Inflammatory macrophage treated with lipopolysaccharide for 4 hours (primary cell): ENCODE measurements around the gene TSPOAP1.

Experiments used
- DNase-seq: peaks from one replicate; pipeline ENCODE4 v3.0.0-alpha.2; 2020

TSPOAP1 gene

GRCh38 chr17:58329035-58329809 is 627 bp upstream of the TSPOAP1 start:
- DNase-seq: peak; percentile 93

- DNase-seq: no peak
Measured at GRCh38 chr17:58327363-58328194, 1.0 kb downstream of the TSPOAP1 start.

DNA sequence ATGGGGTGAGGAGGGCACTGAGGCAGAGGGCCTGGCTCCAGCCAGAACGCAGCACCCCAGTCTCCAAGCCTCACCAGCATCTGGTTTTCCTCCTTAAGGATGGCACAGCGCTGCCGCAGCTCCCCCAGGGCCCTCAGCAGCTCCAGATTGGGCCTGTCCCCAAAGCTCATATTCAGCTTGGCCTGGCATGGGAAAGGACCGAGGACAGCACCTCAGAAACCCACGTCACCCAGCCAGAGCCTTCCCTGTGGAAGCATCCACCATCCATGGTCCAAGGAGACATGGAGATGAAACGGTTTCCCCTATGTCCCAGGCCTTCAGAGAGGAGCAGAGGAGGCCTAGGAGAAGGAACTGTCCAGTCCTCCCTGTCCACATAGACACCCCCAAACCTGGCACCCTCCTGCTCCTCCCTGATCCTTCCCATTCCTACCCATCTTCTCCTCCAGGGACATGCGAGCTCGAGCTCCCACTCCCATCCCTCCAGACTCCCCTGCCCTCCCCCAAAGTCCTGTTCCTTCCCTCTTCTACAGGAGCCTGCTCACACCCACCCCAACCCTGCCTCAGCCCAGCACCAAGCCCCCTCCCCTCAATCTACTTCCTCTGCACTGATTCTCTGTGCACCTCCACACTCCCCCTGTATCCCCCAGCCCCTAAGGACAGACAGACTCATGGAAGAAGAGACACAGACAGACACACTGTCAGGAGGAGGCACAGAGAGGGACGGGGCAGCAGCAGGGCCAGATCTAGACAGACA is 1.8 kb downstream of the TSPOAP1 start:
- no peak for DNase-seq

- DNase-seq: no peak
Measured at GRCh38 chr17:58325976-58326468, 2.6 kb downstream of the TSPOAP1 start.

DNA sequence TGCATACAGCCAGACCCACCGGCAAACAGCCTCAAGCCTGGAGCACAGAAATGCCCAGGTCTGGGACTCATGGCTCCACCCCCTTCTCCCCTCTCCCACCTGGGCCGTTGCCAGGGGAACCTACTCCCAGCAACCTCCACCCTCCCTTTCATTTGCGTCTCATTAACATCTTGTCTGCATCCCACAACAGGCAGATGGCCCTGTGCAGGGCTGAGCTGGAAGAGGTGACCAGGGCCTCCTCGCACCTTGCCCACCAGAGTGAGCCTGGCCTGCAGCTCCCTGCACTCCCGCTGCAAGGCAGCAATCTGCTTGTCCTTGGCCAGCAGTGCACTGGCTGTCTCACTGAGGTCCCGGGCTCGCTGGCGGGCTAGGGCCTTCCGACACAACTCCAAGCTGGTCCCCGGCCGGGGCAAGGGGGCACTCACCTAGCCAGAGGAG is 3.3 kb downstream of the TSPOAP1 start:
- no peak for DNase-seq

DNA sequence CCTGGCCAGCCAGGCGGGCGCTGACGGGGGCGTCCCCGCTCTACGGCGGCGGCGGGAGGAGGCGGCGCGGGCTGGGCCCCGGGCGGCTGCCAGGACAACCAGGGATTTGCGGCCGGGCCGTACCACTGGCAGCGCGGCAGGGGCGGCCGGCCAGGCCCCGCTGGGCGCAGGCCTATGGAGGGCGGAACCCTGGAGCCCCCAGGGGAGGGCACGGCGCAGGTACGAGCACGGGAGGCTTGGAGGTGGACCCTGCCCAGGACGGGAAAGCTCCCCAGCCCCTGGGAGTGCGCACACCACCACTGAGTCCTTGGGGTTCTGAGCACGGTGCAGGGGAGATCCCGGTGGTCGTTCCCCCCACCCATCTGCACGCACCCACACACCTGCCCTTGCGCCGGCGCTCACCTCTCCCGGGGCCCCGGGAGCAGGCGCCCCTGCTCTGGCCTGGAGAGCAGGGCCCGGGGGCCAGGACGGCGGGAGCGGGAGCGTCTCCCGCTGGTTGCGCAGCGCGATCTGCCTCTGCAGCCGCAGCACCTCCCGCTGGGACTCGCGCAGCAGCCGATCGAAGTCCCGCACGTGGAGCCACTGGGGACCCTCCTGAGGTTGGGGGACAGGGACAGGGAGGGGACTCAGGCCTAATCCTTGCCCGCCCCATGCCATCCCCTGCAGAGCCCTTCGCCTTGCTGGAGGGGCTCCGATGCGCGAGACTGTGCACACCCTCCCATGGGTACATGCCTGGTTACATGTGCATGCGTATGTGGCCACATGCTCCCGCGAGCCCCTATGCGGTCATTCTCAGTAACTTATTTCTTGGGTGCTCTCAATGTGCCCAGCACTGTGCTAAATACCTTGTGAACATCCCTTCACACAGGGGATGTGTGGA is 3.9 kb downstream of the TSPOAP1 start:
- no peak for DNase-seq

- no peak for DNase-seq
Measured at GRCh38 chr17:58324056-58324408, 4.6 kb downstream of the TSPOAP1 start.

DNA sequence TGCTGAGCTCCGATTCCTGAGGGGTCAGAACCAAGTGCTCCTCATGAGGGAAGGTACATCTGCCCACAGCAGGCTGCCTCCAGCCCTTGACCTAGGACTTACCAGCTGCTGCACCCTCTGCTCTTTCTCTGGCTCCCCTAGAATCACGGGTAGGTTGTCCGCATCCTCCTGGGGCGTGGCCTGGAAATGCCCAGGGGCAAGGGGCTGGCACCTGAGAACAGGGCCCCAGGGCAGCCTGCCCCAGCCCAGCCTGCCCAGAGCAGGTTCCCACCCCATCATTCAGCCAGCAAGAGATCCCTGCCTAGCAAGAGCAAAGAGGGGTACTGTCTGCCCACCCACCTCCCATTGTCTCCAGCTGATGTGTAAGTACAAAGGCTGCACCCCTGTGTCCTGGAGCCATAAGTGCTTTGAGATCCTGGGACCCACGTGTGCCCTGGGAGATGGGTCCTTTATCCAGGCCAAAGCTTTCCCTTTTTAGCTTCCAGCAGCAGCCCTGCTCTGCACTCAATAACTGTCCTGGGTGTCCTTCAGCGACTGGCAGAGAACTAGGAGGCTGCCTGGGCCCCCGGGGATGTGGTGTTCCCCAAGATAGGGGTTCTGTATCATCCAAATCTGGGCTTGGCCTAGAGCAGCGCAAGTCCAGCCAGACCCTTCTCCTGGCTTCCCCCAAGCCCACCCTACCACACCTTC is 5.1 kb downstream of the TSPOAP1 start:
- no peak for DNase-seq

DNA sequence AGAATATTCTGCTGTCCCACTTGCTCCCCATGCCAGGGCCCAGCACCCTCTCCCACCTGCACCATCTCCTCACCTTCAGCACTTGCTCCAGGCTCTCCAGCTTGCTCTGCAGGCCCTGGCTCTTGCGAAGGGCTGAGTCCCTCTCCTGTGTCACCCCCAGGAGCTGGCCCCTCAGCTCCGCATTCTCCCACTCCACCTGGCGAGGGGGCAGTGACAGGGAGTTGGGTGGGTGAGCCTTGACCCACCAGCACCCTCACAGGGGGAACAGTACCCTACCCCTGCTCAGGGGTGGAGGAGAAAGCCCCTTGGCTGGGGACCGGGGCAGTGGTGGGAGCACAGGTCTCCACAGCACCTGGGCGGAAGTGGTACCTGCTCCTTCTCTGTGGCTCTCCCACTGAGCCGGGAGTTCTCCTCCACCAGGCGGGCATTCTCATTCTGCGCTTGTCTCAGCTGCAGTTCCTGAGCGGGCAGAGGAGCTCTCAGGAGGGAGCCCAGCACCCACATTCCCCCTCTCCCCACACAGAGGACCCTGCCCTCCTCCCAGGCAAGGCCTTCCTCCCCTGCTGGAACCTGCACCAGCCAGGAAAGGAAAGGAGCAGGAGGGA is 5.9 kb downstream of the TSPOAP1 start:
- DNase-seq: no peak

DNA sequence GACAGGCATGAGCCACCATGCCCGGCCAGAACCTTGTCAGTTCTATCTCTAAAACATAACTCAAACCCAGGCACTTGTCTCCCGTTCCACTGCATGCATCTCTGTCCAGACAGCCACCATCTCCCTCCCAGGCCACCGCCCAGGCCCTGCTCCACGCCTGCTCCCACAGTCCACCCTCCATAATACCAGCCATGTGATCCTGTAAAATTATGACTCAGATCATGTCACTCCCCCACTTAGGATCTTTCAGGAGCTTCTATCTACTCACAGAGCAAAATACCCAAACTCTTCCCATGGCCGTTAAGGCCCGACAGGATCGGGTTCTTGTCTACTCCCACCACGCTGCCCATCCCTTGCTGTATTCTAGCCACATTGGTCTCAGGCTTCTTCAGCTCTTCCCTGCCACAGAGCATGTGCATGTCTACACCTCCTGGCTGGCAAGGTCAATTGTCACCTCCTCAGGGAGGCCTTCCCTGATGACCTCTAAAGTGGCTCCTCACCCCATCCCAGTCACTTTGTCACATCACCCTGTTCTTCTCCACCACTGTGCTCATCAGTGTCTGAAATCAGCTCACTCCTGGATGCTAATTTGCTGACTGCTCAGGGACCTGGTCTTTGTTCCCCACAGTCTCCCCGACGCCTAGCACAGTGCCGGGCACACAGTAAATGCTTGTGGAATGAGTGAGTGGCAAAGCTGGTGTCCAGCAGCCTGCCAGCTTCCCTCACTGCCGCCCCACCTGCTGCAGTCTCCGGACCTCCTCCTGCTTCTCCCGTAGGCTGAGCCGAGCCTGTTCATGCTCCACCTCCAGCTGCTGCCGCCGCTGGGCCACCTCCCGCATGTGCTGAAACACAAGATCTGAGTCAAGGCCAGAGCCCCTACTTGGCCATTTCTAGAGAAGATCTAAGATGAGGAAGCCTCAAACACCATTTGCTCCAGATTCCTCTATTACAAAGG is 6.7 kb downstream of the TSPOAP1 start:
- DNase-seq: no peak

DNA sequence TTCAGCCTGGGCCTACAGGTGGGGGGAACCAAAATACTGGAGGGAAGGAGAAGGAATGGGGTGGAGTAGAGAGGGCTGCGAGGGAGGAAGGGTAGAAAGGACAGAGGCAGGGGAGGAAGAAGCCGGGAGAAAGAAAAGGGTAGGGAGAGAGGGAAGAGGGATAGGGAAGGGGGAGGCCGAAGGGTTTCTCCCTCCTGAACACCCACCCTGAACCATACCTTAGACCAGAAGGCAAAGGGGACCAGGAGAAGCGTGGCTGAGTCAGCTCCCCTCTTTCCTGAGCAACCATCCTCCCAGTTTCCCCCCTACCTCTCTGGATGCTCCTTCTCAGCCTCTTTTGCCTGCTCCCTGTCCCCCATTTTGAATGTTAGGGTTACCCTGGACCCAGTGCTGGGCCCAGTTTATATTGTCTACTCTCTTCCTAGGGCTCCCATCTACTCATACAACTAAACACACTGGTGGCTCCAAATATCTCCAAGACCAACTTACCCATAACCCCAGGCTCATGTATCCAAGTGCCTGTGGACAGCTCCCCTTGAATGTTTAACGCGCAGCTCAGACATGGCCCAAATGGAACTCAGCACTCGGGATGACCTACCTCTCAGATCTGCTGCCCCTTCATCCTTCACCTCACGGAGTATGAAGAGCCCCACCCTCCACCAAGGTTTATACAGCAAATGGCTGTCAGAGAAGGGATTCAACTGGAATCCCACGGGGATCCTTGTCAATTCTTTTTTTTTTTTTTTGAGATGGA is 7.8 kb downstream of the TSPOAP1 start:
- DNase-seq: no peak

GRCh38 chr17:58320163-58320558 is 8.4 kb downstream of the TSPOAP1 start:
- DNase-seq: no peak

- DNase-seq: no peak
Measured at GRCh38 chr17:58319173-58320162, 9.1 kb downstream of the TSPOAP1 start.

GRCh38 chr17:58318627-58319172 is 9.9 kb downstream of the TSPOAP1 start:
- no peak for DNase-seq

DNA sequence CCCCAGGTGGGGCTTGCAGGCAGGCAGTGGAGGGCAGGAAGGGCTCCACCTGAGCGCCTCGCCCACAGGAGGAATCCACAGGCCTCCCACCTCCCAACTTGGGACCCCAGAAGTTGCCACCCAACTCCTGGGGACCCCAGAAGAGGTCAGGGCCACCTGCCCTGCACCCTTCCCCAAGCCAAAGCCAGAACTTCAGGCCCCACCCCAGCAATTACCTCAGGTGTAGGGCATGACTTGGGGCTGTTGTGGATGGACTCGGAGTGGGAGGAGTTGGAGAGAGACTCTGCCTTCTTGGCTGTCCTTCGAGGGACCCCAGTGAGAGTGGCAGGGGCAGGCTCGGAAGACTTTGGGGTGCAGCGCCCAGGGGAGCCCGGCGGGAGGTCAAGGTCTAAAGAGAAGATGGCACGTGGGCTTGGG is 10.5 kb downstream of the TSPOAP1 start:
- no peak for DNase-seq

GRCh38 chr17:58317421-58318064 is 11.1 kb downstream of the TSPOAP1 start:
- peak; percentile 63 for DNase-seq
